ENCODE measurements around the gene PHRF1.

The PHRF1 gene

GRCh38 chr11:575313-575995, 816 bp upstream of the PHRF1 start:
- DNase-seq: no peak

DNA sequence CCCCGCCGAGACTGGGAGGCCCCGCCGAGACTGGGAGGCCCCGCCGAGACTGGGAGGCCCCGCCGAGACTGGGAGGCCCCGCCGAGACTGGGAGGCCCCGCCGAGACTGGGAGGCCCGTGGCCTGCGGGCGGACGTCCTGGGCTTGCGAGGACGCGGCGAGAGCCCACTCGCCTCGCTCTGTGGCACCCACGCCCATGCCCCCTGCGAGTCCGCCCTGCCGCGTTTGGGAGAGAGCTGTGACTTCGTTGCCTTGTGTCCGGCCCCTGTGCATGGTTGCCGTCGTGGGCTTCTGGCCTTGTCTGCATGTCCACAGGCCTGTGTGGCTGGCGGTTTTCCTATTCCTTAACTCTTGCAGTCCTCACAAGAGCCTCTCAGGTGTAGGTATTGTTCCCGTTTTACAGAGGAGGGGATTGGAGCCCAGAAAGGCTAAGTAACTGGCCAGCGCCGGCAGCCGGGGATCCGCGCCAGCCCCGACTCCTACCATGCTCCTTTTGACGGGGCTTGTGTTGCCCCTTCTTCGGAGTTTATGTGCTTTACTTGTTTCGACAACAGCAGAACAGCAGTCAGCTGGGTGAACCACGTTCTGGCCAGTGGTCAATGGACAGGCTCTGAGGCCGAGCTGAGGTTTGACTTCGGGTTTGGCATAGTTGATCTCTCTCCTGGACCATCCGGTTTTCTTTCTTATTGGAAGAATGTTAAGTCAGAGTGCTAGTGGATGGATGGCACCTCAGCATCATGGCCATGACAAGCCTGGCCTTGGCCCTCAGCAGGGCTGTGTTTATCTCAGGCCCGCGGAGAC, 741 bp downstream of the PHRF1 start:
- no peak for DNase-seq

- no peak for DNase-seq
Observed at GRCh38 chr11:577611-577894, 1.3 kb downstream of the PHRF1 start.

DNA sequence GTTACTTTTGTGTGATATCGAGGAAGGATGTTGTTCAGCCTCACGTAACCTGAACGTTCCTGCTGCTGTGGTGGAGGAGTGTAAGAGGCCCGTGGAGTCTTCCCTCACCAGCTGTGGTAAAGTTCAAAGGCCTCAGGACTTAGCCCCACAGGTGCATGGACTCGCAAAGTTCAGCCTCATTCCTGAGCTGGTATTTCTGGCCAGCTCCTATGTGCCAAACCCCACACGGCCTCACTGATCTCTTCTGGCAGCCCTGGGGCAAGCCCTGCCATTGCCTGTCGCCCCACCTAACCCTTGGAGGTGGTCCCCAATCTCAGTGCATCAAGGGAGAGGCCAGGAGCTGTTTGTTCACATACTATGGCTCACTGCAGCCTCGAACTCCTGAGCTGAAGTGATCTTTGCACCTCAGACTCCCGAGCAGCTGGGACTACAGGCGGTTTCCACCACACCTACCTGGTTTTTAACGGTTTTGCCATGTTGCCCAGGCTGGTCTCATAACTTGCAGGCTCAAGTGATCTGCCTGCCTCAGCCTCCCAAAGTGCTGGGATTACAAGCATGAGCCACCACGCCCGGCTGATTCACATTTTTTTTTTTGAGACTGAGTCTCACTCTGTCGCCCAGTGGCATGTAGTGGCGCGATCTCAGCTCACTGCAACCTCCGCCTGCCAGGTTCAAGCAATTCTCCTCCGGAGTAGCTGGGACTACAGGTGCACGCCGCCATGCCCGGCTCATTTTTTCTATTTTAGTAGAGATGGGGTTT, 2.2 kb downstream of the PHRF1 start:
- no peak for DNase-seq

DNA sequence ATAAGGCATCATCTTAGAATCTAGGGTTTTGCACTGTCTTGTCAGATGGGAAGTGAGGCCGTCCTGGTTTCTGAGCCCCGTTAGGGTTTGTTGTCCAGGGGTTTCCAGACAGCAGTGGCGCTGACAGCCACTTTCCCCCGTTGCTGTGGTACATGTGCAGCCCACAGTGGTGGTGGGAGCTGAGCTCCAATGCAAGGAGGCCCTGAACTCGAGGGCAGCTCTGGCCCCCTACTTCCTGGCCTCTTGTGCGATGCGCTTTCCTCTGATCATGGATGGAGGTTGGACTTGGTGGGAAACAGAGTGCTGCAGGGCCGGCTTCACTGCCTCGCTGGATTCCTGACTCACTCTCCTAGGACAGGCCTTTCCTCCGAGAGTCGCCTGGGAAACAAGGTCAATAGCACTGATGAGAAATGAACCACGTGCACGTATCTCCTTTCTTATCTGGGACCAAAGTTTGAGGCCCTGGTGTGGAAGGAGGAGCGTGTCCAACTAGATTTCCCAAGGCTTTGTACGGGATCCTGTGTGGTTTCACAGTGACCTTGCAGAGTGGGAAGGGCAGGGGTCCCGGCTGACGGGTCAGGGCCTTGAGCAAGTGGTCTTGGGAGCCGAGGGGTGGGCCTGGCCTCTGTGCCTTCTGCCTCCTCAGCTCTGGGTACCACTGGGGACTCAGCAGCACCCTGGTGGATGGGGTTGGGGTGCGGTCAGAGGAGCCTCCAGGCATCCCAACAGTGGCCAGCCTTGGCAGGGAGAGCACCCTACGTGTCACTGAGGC, 3.7 kb downstream of the PHRF1 start:
- DNase-seq: no peak

DNA sequence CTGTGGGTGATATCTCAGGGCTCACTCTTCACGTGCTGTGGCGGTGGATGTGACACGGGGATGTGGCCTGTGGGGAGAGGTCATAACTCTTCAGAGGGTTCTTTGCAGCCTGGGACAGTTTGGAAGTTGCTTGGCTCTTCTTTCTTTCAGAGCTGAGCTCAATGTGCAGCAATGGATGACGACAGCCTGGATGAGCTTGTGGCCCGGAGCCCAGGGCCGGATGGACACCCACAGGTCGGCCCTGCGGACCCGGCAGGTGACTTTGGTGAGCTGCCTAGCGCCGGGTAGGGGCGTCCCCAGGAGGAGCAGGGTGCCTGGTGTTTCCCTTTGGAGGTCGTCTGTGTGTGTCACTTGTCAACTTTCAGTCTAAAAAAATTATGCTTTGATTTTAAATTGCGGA, 5.1 kb downstream of the PHRF1 start:
- DNase-seq: no peak

DNA sequence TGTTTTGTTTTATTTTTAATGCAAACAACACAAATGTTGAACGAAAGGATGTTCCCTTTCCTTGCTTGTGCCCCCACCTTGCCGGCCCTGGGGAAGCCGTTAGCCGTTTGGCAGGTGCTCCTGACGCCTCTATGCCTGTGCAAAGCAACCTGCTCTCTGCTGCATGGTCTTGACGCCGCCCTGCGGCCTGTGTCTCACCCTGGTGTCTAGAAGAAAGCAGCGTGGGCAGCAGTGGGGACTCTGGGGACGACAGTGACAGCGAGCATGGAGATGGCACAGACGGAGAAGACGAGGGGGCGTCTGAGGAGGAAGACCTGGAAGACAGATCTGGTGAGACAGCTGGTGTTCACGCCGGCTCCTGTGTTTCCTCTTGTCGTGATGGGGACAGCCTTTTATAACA, 5.5 kb downstream of the PHRF1 start:
- DNase-seq: no peak

GRCh38 chr11:584287-584686, 8.0 kb downstream of the PHRF1 start:
- no peak for DNase-seq

GRCh38 chr11:586376-587316, 10.4 kb downstream of the PHRF1 start:
- no peak for DNase-seq

DNA sequence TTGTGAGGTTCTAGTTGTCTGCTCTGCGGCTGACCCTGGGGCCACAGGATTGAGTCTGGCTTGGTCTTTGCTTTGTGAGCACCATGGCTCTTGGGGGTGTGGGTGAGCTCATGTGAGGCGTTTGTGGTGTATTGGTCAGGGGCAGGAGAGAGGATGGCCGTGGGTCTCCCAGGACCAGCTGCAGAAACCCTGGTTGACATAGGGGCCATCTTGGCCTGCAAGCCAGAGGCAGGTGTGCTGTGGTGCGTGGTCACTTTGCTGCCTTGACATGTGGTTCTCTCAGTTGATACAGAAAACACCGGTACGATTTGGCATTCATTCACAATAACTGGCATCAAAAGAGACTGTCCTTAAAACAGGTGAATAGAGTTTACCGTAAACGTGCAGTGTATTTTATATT, 11.3 kb downstream of the PHRF1 start:
- no peak for DNase-seq

- DNase-seq: peak; percentile 62
Observed at GRCh38 chr11:587978-588380, 11.7 kb downstream of the PHRF1 start.

DNA sequence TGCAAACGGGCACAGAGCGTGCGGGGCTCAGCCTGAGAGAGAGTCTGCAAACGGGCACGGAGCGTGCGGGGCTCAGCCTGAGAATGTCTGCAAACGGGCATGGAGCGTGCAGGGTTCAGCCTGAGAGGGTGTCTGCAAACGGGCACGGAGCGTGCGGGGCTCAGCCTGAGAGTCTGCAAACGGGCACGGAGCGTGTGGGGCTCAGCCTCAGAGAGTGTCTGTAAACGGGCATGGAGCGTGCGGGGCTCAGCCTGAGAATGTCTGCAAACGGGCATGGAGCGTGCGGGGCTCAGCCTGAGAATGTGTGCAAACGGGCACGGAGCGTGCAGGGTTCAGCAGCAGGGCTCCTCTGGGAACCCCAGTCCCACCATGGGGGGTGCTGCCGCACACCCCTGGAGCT, 13.5 kb downstream of the PHRF1 start:
- DNase-seq: no peak

DNA sequence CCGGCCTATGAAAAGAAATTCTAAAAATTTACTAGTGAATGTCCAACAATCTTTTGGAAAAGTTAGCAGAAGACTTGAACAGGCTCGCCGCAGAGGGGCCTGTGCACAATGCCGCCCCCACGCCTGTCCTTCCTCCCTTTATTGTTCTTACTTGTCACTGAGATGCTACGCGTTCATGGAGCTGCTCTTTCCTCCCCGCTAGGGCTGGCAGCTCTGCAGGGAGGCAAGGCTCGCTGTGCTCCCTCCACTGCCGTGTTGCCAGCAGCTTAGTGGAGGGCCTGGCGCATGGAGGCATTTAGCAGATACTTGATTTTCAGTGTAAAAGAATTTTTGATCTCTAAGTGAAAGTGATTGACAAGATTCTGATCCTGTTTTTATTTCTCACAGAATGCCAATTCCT, 14.7 kb downstream of the PHRF1 start:
- no peak for DNase-seq

GRCh38 chr11:592501-592900, 16.2 kb downstream of the PHRF1 start:
- DNase-seq: no peak

- DNase-seq: no peak
Observed at GRCh38 chr11:592918-593317, 16.6 kb downstream of the PHRF1 start.

DNA sequence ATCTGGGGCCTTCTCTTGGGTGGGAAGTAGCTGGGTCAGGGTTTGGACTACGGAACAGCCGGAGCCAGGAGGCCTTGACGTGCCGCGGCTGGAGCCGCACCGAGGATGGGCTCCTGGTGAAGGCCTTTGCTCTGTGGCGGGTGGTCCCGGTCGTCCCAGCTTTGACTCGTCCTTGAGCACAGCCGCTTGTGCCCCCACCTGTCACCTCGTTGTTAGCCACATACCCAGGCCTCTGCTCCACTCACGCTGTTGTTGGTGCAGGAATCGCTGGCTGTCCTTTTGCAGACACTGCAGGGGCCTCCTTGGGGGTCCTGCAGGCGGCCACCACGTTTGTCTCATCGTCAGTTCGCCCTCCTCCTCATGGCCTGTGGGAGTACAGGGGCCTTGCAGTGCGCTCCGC, 17.1 kb downstream of the PHRF1 start:
- no peak for DNase-seq

GRCh38 chr11:595400-595799, 19.1 kb downstream of the PHRF1 start:
- no peak for DNase-seq

- no peak for DNase-seq
Observed at GRCh38 chr11:596374-596773, 20.1 kb downstream of the PHRF1 start.

DNA sequence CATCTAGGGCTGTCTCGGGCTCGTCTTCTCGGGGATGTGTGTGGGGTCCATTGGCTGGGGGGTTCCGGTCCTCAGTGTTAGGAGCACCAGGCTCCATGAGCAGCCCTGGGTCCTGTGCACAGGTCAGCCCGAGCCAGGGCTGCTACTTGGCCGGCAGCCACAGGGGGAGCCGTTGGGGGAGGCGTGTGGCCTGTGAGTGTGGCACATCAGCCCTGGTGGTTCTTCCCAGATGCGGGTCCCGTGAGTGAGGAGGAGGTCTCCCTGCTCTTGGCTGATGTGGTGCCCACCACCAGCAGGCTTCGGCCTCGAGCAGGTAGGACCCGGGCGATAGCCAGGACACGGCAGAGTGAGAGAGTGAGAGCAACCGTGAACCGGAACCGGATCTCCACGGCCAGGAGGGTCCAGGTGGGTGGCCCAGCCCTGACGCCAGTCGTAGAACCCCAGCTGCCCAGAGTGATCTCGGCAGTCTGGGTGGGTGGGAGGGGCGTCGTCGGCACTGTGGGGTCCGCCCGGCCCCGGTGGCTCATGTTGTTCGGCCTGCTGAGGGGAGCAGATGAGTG, 21.0 kb downstream of the PHRF1 start:
- no peak for DNase-seq

DNA sequence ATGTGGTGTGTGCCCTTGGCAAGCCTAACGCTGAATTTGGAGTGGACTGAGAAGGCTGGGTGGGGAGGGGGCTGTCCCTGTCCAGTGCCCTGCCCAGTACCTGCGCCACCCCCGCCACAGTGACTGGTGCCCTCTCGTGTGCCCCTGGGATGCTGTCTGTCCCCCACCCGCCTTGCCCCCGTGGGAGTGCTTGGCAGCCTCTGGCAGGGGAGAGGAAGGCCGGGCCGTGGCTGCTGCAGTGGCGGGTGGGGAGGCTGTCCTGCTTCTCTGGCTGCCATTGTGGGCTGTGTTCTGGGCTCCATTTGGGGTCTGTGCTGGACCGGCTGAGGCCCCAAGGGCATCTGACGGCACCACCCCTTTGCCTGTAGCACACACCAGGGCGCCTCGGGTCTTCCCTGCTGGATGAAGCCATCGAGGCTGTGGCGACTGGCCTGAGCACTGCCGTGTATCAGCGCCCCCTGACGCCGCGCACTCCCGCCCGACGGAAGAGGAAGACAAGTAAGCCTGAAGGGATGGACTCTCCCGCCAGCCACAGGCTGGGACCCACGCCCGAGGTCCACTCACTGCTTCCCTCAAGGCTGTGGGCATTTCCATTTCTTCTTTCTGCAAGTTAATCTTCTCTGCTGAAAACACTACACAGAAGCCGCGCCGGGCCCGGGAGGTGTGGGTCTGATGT, 21.9 kb downstream of the PHRF1 start:
- DNase-seq: no peak

DNA sequence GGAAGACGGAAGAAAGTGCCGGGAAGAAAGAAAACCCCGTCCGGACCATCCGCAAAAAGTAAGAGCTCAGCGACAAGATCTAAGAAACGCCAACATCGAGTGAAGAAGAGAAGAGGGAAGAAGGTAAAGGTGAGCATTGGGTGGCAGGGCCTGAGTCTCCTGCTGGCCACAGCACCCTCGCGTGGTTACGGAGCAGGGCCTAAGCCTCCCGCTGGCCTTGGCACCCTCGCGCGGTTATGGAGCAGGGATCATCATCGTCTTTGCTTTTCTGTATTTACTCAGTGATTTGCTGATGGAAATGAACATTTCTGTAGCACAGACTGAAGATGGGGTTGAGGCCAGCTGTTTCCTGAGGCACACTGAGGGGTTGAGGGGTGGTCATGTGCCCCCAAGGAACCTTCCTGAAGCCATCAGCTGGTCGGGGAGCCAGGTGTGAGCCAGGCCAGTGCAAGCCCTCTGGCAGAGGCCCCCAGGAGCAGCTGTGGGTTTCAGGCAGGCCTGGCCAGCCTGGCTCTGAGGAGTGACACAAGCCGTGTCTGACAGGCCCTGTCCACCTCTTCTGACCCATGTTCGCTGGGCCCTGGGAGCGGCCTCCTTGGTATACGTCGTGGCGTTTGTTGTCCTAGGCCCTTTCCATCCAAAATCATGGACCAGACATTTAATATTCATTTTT, 25.4 kb downstream of the PHRF1 start:
- no peak for DNase-seq

Measured in activated CD4-positive, CD25-positive, alpha-beta regulatory T cell treated with anti-CD3 and anti-CD28 coated beads, Interleukin-2, amount 50 U/mL, for 72 hours (primary cell).